ENCODE measurements around the gene SPTBN5.

SPTBN5 gene

DNA sequence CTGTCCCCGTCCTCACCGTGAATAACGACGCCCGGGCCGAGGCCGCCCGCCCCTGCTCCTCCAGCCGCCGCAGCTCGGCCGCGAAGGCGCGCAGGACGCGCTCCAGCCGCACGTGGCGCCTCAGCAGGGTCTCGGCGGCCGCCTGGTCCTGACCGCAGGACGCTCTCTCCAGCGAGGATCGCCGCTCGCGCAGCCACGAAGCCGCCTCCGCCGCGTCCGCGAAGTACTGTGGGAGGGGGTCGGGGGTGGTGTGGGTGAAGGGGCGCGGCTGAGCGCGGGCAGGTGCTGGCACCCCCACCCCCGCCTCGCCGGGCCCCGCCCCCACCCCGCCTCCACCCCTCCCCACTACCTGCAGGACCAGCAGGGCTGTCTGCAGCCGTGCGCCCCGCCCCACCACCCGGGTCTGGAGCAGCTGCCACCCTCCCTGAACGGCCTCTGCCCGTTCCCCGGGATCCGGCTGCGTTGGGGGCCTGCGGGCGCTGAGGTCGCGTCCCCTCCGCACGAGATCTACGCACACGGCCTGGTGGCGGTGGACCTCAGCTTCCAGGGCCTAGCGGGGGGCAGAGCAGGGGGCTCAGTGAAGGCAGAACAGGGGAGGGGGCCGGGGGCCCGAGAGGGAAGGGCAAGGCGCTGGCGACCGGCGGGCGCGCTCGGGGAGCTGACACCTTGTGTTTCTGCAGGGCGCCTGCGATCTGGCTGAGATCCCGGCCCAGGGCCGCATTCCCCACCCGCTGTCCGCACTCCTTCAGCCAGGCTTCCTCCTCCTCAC is 11.7 kb downstream of the SPTBN5 start:
- DNase-seq = no peak

- DNase-seq = no peak
Observed at GRCh38 chr15:41881550-41881919, 12.3 kb downstream of the SPTBN5 start.

- no peak for DNase-seq
Observed at GRCh38 chr15:41881086-41881485, 12.8 kb downstream of the SPTBN5 start.

GRCh38 chr15:41880156-41880877 is 13.5 kb downstream of the SPTBN5 start:
- no peak for DNase-seq

- DNase-seq = no peak
Observed at GRCh38 chr15:41879321-41879845, 14.5 kb downstream of the SPTBN5 start.

DNA sequence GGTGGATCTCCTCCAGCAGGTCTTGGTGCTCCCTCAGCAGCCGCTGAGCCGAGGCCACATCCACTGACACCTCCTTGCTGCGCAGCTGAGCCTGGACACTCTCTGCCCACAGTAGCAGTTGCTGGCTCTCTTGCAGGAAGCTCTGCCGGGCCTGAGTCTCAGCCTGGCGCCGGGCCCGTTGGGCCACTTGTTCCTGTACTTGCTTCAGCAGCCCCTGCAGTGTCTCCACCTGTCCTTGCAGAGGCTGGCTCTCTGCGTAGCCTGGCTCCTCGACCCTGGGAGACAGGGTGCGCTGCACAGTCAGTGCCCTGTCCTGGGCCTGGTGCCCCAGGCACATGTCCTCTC is 15.5 kb downstream of the SPTBN5 start:
- no peak for DNase-seq

DNA sequence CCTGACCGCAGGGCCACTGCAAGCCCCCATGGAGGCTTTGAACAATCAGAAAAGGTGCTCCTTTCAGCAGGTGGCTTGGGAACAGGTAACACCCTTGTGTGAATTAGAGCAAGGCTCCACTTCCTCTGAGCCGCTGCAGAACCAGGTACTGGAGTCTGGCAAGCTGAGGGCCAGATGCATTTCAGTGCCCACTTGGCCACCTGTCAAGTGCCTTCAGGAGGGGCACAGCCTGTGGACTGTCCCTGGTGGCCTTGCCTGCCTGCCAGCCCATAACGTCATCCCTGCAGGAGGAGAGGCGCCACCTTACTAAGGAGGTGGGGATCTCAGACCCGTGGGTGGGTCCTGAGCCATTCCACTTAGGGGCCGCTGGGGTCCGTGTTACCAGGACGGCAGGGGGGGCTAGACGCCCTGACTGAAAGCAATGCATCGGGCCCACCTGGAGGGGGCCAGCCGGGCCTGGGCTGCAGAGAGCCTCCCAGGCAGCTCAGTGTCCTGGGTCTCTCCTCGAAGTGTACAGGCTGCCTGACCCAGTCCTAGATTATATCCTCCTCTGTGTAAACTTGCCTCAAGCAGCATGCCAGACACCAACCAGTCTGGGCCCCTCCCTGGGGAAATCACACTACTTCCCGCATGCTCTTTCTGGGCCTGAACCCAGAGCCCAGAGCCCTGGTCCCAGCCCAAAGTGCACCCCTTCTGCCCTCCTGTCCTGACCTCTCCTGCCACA is 16.1 kb downstream of the SPTBN5 start:
- DNase-seq = no peak

DNA sequence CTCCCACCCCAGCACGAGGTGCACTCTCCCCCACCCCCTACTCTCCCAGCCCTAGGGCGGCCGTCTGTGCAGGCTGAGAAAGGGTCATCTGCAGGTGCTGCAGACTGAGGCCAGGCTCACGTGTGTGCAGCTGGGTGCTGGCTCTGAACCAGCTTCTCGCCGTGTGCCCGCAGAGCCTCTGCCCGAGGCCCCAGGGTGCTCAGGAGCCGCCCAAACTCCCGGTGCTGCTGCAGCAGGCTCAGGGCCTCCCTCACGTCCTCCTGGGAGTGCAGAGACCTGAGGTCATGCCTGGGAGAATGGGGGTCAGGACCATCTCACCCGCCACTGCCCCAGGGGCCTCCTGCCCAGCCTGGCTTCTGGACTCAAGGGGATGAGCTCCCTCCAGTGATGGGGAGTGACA is 17.2 kb downstream of the SPTBN5 start:
- no peak for DNase-seq

- DNase-seq = no peak
Observed at GRCh38 chr15:41876007-41876406, 17.8 kb downstream of the SPTBN5 start.

DNA sequence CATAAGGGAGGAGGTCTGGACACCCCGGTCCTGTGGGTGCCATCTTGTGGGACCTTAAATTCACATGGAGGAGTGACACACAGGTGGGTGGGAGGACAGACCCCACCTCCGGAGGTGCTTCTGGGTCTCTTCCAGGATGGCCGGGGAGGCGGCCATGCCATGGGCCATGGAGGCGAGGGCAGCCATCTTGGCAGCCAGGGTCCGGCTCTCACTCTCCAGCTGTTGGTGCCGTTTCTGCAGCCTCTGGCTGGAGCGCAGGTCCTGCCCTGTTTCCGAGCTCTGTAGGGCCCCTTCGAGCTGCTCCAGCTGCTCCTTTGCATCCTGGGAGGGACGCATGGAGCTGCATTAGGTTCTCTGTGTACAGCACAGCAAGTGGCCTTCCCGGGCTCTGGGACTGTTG is 19.1 kb downstream of the SPTBN5 start:
- no peak for DNase-seq

DNA sequence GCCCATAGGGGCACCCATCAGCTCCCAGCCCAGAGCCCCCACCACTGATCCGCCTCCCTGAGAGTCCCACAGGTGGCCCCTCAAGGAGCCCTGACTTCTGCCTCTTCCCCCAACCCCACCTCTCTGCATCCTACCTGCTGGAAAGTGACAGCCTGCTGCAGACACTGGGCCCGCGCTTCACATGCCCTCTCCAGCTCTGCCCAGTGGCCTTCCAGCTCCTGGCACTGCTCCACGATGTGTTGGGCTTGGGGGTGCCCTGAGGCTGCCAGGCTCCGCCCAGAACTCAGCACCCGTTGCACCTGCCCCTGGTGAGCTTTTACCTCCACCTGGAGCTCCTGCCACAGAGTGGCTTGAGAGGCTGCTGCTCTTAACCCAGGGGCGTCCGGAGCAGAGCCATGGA is 20.1 kb downstream of the SPTBN5 start:
- no peak for DNase-seq

DNA sequence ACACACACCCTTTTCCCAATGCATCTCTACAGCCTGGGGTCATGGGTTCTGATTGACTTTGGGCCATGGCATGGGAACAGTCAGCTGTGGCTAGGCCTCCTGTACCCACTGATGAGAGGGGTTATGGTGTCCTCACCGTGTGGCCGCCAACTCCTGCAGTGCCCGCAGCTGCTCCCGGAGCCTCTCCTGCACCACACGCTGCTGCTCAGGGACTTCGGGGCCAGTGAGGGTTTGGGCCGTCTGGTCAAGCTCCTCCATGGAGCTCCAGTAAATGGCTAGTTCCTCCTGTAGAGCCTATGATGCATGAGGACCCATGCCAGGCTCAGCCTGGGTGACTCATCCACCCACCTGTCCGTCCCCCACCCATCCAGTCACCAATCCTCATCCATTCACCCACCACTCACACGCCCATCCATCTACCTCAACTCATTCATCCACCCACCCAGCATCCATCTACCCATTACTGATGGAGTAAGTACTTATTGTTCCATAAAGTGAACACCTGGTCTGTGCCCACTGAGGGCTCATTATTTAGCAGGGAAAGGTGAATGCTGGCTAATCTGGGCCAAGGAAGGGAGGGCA is 21.6 kb downstream of the SPTBN5 start:
- no peak for DNase-seq

- DNase-seq = no peak
Observed at GRCh38 chr15:41871175-41871905, 22.5 kb downstream of the SPTBN5 start.

GRCh38 chr15:41870689-41871081 is 23.2 kb downstream of the SPTBN5 start:
- peak; percentile 24 for DNase-seq

- no peak for DNase-seq
Observed at GRCh38 chr15:41869770-41870688, 23.8 kb downstream of the SPTBN5 start.

DNA sequence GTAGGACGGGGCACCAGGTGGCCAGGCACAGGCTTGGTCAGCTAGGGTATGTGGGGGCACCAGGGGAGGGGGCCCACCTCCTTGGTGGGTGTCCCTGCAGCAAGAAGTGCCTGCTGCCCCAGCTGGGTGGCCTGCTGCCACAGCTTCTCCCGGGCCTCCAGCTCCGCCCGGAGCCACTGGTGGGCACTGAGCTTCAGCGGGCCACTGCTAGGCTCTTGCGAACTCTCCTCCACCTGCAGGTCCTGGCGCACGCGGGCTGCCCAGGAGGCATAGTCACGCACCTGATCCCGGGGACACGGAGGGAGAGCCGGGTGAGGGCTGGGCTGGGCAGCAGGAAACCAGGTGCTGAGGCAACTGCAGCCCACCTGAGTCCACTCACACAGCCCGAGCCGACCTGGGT is 25.5 kb downstream of the SPTBN5 start:
- DNase-seq = no peak

DNA sequence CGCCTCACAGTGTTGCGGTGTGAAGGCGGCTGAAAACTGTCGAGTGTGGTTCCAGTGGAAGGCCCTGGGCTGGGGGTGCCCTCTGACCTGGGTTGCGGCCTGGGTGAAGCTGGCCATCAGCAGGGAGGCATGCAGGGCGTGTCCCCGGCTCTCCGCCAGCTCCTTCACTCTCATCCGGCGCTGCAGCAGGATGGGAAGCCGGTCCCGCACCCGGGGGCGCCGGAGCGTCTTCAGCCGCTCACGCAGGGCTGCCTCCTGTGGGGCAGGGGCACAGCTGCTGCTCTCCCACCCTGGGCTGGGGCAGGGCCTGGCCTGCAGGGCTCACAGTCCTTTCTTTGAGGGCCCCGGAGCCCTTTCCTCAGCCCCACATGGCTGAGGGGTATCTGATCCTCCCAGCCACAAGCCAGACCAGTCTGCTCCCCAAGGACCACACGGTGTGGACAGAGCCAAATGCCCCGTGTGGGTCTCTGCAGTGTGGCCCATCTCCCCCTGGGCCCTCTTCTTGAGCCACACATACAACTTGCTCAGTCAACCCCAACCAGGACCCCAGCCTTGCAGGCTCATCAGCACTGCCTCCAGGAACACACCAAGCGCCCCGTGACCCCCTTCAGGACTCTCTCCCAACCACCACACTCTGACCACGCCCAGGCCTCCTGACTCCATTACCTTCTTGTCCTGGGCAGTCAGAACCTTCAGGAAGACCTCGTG is 26.8 kb downstream of the SPTBN5 start:
- DNase-seq = no peak

DNA sequence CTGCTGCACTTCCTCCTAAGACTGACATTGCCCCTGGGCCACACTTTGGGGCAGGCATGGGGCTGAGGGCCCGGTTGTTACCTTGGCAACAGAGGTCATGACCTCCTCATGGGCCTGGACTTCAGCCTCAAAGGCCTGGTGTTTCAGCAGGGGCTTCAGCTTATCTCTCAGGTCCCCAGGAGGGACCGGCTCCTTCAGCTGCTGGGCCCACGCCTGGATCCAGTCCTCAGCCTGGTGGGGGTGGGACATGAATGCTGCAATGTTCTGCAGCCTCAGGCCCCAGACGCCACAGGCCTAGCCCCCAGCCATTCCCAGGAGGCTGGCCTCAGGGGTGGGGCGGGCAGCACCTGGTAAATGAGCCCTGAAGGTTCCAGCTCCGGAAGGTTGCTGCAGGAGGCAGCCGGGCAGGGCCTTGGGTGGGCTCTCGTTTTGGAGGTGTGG is 27.6 kb downstream of the SPTBN5 start:
- DNase-seq = no peak

- no peak for DNase-seq
Observed at GRCh38 chr15:41865490-41866055, 28.3 kb downstream of the SPTBN5 start.

GRCh38 chr15:41862515-41863116 is 31.2 kb downstream of the SPTBN5 start:
- no peak for DNase-seq

All from kidney glomerular epithelial cell (primary cell).